ENCODE results near the gene UBL4A.

DNA sequence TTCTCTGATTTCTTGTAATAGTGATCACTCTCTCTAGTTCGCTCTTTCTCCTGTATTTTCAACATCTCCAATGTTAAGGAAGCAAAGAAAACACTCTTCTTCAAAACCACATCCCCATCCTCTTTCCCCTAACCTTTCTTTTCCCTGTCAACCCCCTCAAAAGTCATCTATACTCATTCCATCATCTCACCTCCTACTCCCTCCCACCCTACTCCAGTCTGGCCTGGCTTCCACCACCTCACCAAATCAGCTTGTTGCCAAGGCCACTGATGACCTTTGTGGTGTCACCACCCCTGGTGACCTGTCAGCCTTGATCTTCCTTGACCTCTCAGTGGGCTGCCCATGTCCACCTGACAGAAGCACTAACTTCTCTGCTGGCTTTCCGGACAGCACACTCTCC lies 27.3 kb upstream of the UBL4A start:
- TF ChIP-seq, protein P1, sequence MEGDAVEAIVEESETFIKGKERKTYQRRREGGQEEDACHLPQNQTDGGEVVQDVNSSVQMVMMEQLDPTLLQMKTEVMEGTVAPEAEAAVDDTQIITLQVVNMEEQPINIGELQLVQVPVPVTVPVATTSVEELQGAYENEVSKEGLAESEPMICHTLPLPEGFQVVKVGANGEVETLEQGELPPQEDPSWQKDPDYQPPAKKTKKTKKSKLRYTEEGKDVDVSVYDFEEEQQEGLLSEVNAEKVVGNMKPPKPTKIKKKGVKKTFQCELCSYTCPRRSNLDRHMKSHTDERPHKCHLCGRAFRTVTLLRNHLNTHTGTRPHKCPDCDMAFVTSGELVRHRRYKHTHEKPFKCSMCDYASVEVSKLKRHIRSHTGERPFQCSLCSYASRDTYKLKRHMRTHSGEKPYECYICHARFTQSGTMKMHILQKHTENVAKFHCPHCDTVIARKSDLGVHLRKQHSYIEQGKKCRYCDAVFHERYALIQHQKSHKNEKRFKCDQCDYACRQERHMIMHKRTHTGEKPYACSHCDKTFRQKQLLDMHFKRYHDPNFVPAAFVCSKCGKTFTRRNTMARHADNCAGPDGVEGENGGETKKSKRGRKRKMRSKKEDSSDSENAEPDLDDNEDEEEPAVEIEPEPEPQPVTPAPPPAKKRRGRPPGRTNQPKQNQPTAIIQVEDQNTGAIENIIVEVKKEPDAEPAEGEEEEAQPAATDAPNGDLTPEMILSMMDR (IDR thresholded peaks at IDR 0.05) = no peak
- no peak for TF ChIP-seq EZH2 (IDR thresholded peaks at IDR 0.05)
- no peak for TF ChIP-seq EZH2phosphoT487 (IDR thresholded peaks at IDR 0.05)

All from neural progenitor cell (in vitro differentiated cells).